Glutamatergic neuron (in vitro differentiated cells): ENCODE measurements around the gene OR51L1. TPM values are rescaled to one million over a fixed set of nuclear protein-coding genes. Genes with fewer than 3 reads are reported as not detected.

Experiments used
- DNase-seq: peaks from one replicate; pipeline ENCODE4 v3.0.0; 2022
- H3K27ac Mint-ChIP-seq: one replicate; pipeline ENCODE4 v1.8.0; 2020; ENCODE audit warnings: mild to moderate bottlenecking, mixed read lengths, inconsistent platforms; ENCODE audit not compliant: unreplicated experiment
- H3K27me3 Mint-ChIP-seq: one replicate; pipeline ENCODE4 v1.8.0; 2020; ENCODE audit warnings: mild to moderate bottlenecking, moderate library complexity, mixed read lengths, inconsistent platforms; ENCODE audit not compliant: unreplicated experiment
- H3K36me3 Mint-ChIP-seq: one replicate; pipeline ENCODE4 v1.8.0; 2020; ENCODE audit warnings: mild to moderate bottlenecking, mixed read lengths, inconsistent platforms; ENCODE audit not compliant: unreplicated experiment
- H3K4me1 Mint-ChIP-seq: one replicate; pipeline ENCODE4 v1.8.0; 2020; ENCODE audit warnings: mild to moderate bottlenecking, low read depth, mixed read lengths, inconsistent platforms; ENCODE audit not compliant: unreplicated experiment
- H3K4me3 Mint-ChIP-seq: one replicate; pipeline ENCODE4 v1.8.0; 2020; ENCODE audit warnings: mild to moderate bottlenecking, mixed read lengths, inconsistent platforms; ENCODE audit not compliant: unreplicated experiment
- H3K9me3 Mint-ChIP-seq: one replicate; pipeline ENCODE4 v1.8.0; 2020; ENCODE audit warnings: mild to moderate bottlenecking, moderate library complexity, mixed read lengths, inconsistent platforms; ENCODE audit not compliant: unreplicated experiment
- CTCF ChIP-seq: fragments of 200-600 bp; sonication (generic); IDR thresholded peaks from one replicate; pipeline ENCODE4 v1.5.0; 2021; ENCODE audit not compliant: partially characterized antibody, unreplicated experiment
- total RNA-seq: library from RNA; stranded (reverse); fragmentation: NEBNext Ultra II Directional; extraction: Animal tissue kit (Norgen Biotek cat#: 25700); gene quantifications from one replicate; pipeline ENCODE4 v1.2.1, GENCODE V29; 2021; ENCODE audit not compliant: unreplicated experiment

OR51L1 gene
- total RNA-seq, 1 donor from 2014 or later: not detected

- TF ChIP-seq CTCF: no peak
- Mint-ChIP-seq H3K4me1 (no peaks in the 10 kb centered on the region), H3K9me3 (peaks cover 4% of the 10 kb centered on the region)
These were observed 27.3 kb downstream of the OR51L1 start for GRCh38 chr11:5021996-5022395.

GRCh38 chr11:5036669-5037068, 42.0 kb downstream of the OR51L1 start:
- Mint-ChIP-seq H3K4me1 (peaks cover 6% of the 10 kb centered on the region), H3K27ac (peak overlapping the region; percentile 76)

More at GRCh38 chr11:5021996-5022395, 27.3 kb downstream of the OR51L1 start:
- H3K36me3 Mint-ChIP-seq: peaks cover 6% of the 10 kb centered on the region
- DNase-seq: no peak
- no peak overlapping the region for H3K27ac Mint-ChIP-seq
- H3K4me3 Mint-ChIP-seq: no peak overlapping the region
- H3K27me3 Mint-ChIP-seq: no peaks in the 10 kb centered on the region

GRCh38 chr11:5037926-5038325, 43.3 kb downstream of the OR51L1 start:
- Mint-ChIP-seq H3K36me3 (no peaks in the 10 kb centered on the region), H3K9me3 (no peaks in the 10 kb centered on the region), H3K4me3 (no peak overlapping the region), H3K27me3 (peaks cover 3% of the 10 kb centered on the region), H3K27ac (no peak overlapping the region), H3K4me1 (peaks cover 6% of the 10 kb centered on the region)
- no peak for DNase-seq
- no peak for TF ChIP-seq CTCF

More at GRCh38 chr11:5036669-5037068, 42.0 kb downstream of the OR51L1 start:
- no peak for DNase-seq
- Mint-ChIP-seq H3K9me3 (no peaks in the 10 kb centered on the region), H3K36me3 (no peaks in the 10 kb centered on the region), H3K4me3 (no peak overlapping the region), H3K27me3 (peaks cover 3% of the 10 kb centered on the region)
- TF ChIP-seq CTCF: no peak

GRCh38 chr11:5038341-5038740, 43.7 kb downstream of the OR51L1 start:
- Mint-ChIP-seq H3K4me1 (peaks cover 6% of the 10 kb centered on the region), H3K27me3 (peaks cover 3% of the 10 kb centered on the region), H3K36me3 (no peaks in the 10 kb centered on the region), H3K4me3 (no peak overlapping the region), H3K9me3 (no peaks in the 10 kb centered on the region), H3K27ac (no peak overlapping the region)
- no peak for TF ChIP-seq CTCF
- DNase-seq: no peak

- Mint-ChIP-seq H3K4me1 (peaks cover 6% of the 10 kb centered on the region), H3K27ac (no peak overlapping the region), H3K4me3 (no peak overlapping the region), H3K27me3 (peaks cover 3% of the 10 kb centered on the region), H3K36me3 (no peaks in the 10 kb centered on the region), H3K9me3 (no peaks in the 10 kb centered on the region)
- no peak for TF ChIP-seq CTCF
- DNase-seq: no peak
These were observed 46.2 kb downstream of the OR51L1 start for GRCh38 chr11:5040876-5041275.
